Breast epithelium (tissue), 4 donors: ENCODE results near the gene CRY2. TPM values are rescaled to one million over a fixed set of nuclear protein-coding genes. Genes with fewer than 3 reads are reported as not detected.

Source experiments
- DNase-seq, 2 donors: peaks; one replicate each; pipeline ENCODE4 v3.0.0-alpha.2; 2019; ENCODE audit warnings: low spot score in 2 of 2
- H3K27ac ChIP-seq, 2 donors: fragments of 200-600 bp; sonication (generic) in 1 of 2; one replicate each; pipeline ENCODE4 v1.5.1; 2016 to 2019; ENCODE audit warnings: mild to moderate bottlenecking in 1 of 2
- H3K27me3 ChIP-seq, 2 donors: fragments of 200-600 bp; sonication (generic) in 1 of 2; one replicate each; pipeline versions ENCODE4 v1.5.1 to v1.6.0; 2017 to 2019; ENCODE audit warnings: control low read depth in 1 of 2, mild to moderate bottlenecking in 1 of 2
- H3K36me3 ChIP-seq: fragments of 200-600 bp; one replicate; pipeline ENCODE4 v1.5.1; 2019
- H3K4me1 ChIP-seq, 2 donors: fragments of 200-600 bp; sonication (generic); one replicate each; pipeline ENCODE4 v1.5.1; 2016 to 2019; ENCODE audit warnings: control low read depth in 1 of 2
- H3K4me3 ChIP-seq, 3 donors: fragments of 200-600 bp; sonication (generic); 1 replicate in 2 of 3; 2 replicates in 1 of 3; pipeline ENCODE4 v1.5.1; 2016 to 2019; ENCODE audit warnings: mild to moderate bottlenecking in 3 of 3, moderate library complexity in 2 of 3
- H3K9me3 ChIP-seq, 2 donors: fragments of 200-600 bp; sonication (generic) in 1 of 2; one replicate each; pipeline ENCODE4 v1.5.1; 2016 to 2019; ENCODE audit warnings: control low read depth in 1 of 2
- POLR2A ChIP-seq: fragments of 450-650 bp; IDR thresholded peaks from one replicate; pipeline ENCODE4 v1.6.1; 2016; ENCODE audit warnings: antibody characterized with exemption, mild to moderate bottlenecking, moderate library complexity
- POLR2AphosphoS5 ChIP-seq, 3 donors: sonication (generic); formaldehyde crosslinking; IDR thresholded peaks; one replicate each; pipeline ENCODE4 v1.6.1; 2017; ENCODE audit warnings: antibody characterized with exemption in 3 of 3
- intact Hi-C: fragments of 100-400 bp; cut with DNase I; formaldehyde crosslinking; loops from one replicate; pipeline ENCODE4 v1.15.1; 2023; ENCODE audit warnings: low total_unique reads
- total RNA-seq, 3 donors: library from RNA; depleted of rRNA; stranded (reverse); fragments of >200 nt; gene quantifications; one replicate each; pipeline ENCODE4 v1.1.0, GENCODE V29; 2016
- TF ChIP-seq, protein P1 (sequence below), 3 donors: fragments of 450-650 bp; IDR thresholded peaks; one replicate each; pipeline ENCODE4 v1.5.1; 2016 to 2017; ENCODE audit warnings: antibody characterized with exemption in 3 of 3, mild to moderate bottlenecking in 3 of 3, moderate library complexity in 3 of 3

The CRY2 gene
- total RNA-seq, 3 donors from 2014 or later, result 44.2 to 54.1 (median 44.3) TPM

GRCh38 chr11:45928535-45929215 is 81.4 kb downstream of the CRY2 start:
- intact Hi-C loops, result no loop called here
- no peak for DNase-seq

DNA sequence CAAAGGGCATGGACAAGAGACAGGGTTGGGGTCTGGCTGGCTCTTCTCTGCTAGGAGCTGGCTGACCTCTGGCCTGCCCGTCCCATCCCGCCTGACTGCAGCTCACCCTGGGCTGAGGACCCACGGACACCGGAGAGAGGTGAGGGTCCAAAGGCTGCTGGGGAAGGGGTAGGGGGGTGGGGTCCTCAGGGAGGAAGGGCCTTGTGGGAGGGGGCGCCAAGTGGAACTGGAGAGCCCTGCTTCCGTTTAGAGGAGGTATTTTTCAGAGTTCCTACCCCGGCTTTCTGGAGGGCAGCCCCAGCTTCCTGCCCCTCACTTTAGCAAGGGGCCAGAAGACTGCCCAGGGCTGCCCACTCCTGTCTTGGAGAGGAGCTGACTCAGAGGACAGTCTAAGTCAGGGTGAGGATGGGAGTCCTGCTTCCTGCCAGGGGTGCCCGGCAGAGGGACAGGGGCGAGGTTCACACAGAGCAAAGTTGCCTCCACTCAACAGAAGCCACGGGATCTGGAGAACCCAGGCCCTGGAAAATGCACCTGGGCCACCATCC is 82.3 kb downstream of the CRY2 start:
- intact Hi-C loops, result no loop called here
- no peaks in the 10 kb centered on the region for H3K9me3 ChIP-seq
- no peaks in the 10 kb centered on the region for H3K36me3 ChIP-seq
- no peak for DNase-seq
- no peaks in the 10 kb centered on the region for H3K27me3 ChIP-seq
- no peak overlapping the region for H3K4me3 ChIP-seq
- TF ChIP-seq, protein P1, sequence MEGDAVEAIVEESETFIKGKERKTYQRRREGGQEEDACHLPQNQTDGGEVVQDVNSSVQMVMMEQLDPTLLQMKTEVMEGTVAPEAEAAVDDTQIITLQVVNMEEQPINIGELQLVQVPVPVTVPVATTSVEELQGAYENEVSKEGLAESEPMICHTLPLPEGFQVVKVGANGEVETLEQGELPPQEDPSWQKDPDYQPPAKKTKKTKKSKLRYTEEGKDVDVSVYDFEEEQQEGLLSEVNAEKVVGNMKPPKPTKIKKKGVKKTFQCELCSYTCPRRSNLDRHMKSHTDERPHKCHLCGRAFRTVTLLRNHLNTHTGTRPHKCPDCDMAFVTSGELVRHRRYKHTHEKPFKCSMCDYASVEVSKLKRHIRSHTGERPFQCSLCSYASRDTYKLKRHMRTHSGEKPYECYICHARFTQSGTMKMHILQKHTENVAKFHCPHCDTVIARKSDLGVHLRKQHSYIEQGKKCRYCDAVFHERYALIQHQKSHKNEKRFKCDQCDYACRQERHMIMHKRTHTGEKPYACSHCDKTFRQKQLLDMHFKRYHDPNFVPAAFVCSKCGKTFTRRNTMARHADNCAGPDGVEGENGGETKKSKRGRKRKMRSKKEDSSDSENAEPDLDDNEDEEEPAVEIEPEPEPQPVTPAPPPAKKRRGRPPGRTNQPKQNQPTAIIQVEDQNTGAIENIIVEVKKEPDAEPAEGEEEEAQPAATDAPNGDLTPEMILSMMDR (IDR thresholded peaks at IDR 0.05), result no peak
- TF ChIP-seq POLR2AphosphoS5 (IDR thresholded peaks at IDR 0.05) (no peak), POLR2A (no peak)
- peaks cover 0 to 15% of the 10 kb centered on the region in 2 donors for H3K4me1 ChIP-seq
- H3K27ac ChIP-seq, result peak overlapping the region; percentile 77 to 88

More at GRCh38 chr11:45928535-45929215, 81.4 kb downstream of the CRY2 start:
- Histone ChIP-seq H3K9me3 (no peaks in the 10 kb centered on the region), H3K36me3 (no peaks in the 10 kb centered on the region), H3K27ac (peak overlapping the region; percentile 58 to 77), H3K4me1 (peaks cover 0 to 7% of the 10 kb centered on the region in 2 donors), H3K27me3 (no peaks in the 10 kb centered on the region), H3K4me3 (no peak overlapping the region)
- TF ChIP-seq, protein P1 (IDR thresholded peaks at IDR 0.05), result no peak
- TF ChIP-seq POLR2A (no peak), POLR2AphosphoS5 (IDR thresholded peaks at IDR 0.05) (no peak)

- no peaks in the 10 kb centered on the region for H3K36me3 ChIP-seq
- DNase-seq, result no peak
- intact Hi-C loops, result no loop called here
These were observed 82.9 kb downstream of the CRY2 start for GRCh38 chr11:45930031-45930794.

DNA sequence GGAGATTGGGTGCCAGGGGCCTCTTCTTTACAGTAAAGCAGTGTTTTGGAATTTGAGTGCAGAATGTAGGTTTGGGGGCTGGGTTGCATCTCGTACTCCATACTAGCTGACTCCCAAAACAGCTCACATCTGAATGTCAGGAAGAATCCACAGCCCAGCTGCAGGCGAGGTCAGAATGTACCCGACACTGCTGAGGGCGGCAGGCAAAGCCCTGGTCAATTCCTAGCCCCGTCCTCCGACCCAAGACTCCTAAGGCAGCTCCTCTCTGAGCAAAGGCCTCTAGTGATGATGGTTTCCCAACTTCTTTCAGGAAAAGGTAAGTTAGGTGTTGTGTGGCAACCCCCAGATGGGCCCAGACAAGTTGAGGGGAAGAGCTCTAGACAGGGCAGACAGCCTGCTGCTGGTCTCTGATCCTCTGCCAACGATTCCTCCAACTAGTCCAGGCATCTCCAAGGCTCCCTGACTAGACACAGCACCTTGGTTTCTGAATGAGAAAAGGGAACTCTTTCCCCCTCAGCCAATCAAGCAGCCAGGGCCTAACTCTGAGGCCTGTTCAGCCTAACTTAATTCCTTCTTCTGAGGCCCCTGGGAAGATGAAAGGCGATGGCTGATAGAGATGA is 83.8 kb downstream of the CRY2 start:
- H3K27me3 ChIP-seq, result no peaks in the 10 kb centered on the region
- peak overlapping the region; percentile 77 to 88 for H3K27ac ChIP-seq
- TF ChIP-seq POLR2AphosphoS5 (IDR thresholded peaks at IDR 0.05), result no peak
- TF ChIP-seq, protein P1 (IDR thresholded peaks at IDR 0.05), result no peak
- no peak for TF ChIP-seq POLR2A
- H3K4me3 ChIP-seq, result peak overlapping the region in 1 of 3 donors; percentile 2
- intact Hi-C loops, result no loop called here
- peaks cover 0 to 15% of the 10 kb centered on the region in 2 donors for H3K4me1 ChIP-seq
- DNase-seq, result peak in 1 of 2 donors; percentile 78
- H3K36me3 ChIP-seq, result no peaks in the 10 kb centered on the region
- no peaks in the 10 kb centered on the region for H3K9me3 ChIP-seq

More at GRCh38 chr11:45930031-45930794, 82.9 kb downstream of the CRY2 start:
- Histone ChIP-seq H3K27me3 (no peaks in the 10 kb centered on the region), H3K4me1 (peaks cover 0 to 15% of the 10 kb centered on the region in 2 donors), H3K27ac (peak overlapping the region; percentile 77 to 88), H3K9me3 (no peaks in the 10 kb centered on the region), H3K4me3 (peak overlapping the region in 1 of 3 donors; percentile 2)
- no peak for TF ChIP-seq POLR2AphosphoS5 (IDR thresholded peaks at IDR 0.05)
- TF ChIP-seq, protein P1 (IDR thresholded peaks at IDR 0.05), result no peak
